Activated naive CD4-positive, alpha-beta T cell (primary cell): ENCODE results near the gene STAG1.
"Not testable (repeated sequence)": the region's sequence is repeated elsewhere in the genome, so short reads cannot be mapped to it uniquely, and the experiment has no call there.

ENCODE experiments used
- DNase-seq, 4 experiments: peaks; one replicate each; lab custom pipeline; 2025; lab: John Stamatoyannopoulos, UW

STAG1 gene

GRCh38 chr3:136645915-136646314 lies 106.3 kb downstream of the STAG1 start:
- no peak for DNase-seq

DNA sequence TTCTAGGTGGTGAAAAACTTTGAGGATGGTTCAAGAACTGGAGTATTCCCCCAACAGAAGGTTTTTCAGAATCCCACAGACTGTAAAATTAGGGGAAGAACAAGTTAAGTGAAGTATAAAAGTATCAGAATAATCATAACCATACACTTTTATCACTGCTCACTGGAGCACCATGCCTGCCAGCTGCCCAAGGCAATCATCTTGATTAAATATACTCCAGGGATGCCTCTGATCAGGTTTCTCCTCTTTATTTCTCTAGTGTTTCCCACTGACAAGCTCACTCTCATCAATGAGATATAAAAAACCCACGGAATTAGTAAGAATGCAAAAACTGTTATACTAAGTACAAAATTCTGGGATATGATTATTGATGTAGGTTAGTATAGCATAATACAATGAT lies 108.0 kb downstream of the STAG1 start:
- DNase-seq: no peak

- not testable (repeated sequence) for DNase-seq
Observed at GRCh38 chr3:136643380-136643779, 108.8 kb downstream of the STAG1 start.

- no peak for DNase-seq
Observed at GRCh38 chr3:136642711-136643110, 109.5 kb downstream of the STAG1 start.

- DNase-seq: no peak
Observed at GRCh38 chr3:136639069-136639468, 113.1 kb downstream of the STAG1 start.

GRCh38 chr3:136637176-136637575 lies 115.0 kb downstream of the STAG1 start:
- no peak for DNase-seq

DNA sequence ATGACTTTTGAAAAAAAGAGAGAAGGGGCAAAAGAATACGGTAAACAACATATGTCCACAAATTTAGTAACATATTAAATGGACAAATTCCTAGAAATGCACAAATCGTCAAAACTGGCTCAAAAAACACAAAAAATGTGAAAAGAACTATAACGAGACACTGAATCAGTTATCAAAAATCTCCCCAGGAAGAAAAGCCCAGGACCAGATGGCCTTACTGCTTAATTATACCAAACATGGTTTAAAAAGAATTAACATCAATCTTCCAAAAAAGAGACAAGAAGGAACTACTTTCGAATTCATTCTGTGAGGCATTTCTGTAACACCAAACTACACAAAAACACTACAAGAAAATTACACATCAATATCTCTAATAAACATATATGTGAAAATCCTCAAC lies 117.4 kb downstream of the STAG1 start:
- DNase-seq: no peak

DNA sequence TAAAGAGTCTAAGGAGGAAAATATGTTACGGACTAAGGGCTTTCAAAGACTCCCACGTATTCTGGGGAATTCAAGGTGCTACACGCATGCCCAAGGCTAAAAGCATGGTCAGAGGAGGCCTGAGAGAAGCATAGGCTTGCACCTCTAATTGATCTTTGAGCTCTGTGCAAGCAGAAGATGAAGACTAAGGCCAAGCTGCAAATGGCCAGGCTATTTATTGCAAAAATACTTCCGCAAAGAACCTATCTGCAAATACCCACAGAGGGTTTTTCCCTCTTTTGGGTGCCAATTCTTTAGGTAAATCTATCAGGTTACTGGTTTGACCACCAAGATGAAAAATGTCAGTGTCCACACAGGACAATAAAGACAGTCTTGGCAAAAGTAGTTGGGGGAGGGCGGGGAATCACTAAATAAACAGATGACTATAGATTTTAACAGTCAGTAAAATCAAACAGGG lies 119.5 kb downstream of the STAG1 start:
- no peak for DNase-seq

DNA sequence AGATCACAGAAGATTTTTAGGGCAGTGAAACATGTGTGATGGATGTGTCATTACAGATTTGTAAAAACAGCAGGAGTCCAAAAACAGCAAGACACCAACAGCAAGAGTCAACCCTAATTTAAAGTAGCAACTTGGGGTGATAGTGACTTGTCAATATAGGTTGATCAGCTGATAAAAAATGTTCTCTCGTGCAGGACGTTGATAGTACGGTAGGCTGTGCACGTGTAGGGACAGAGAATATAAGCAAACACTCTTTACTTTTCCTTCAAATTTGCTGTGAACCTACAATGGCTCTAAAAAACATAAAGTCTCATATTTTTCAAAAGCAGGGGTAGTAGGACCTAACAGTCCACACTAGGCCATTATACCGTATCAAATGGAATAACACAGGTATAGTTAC lies 120.8 kb downstream of the STAG1 start:
- no peak for DNase-seq

DNA sequence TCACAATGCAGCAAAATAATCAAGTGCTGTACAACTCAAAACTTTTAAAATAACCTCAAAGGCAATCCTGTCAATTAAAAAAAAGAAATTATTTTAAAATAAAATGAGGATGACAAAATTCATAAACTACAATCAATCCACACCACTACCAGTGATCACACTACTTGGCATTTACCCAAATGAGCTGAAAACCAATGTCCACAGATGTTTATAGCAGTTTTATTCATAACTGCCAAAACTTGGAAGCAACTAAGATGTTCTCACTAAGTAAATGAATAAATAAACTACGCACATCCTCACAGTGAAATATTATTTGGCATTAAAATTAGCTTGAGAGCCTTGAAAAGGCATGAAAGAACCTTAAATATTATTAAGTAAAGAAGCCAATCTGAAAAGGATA lies 121.3 kb downstream of the STAG1 start:
- DNase-seq: no peak

GRCh38 chr3:136626493-136626892 lies 125.7 kb downstream of the STAG1 start:
- no peak for DNase-seq

DNA sequence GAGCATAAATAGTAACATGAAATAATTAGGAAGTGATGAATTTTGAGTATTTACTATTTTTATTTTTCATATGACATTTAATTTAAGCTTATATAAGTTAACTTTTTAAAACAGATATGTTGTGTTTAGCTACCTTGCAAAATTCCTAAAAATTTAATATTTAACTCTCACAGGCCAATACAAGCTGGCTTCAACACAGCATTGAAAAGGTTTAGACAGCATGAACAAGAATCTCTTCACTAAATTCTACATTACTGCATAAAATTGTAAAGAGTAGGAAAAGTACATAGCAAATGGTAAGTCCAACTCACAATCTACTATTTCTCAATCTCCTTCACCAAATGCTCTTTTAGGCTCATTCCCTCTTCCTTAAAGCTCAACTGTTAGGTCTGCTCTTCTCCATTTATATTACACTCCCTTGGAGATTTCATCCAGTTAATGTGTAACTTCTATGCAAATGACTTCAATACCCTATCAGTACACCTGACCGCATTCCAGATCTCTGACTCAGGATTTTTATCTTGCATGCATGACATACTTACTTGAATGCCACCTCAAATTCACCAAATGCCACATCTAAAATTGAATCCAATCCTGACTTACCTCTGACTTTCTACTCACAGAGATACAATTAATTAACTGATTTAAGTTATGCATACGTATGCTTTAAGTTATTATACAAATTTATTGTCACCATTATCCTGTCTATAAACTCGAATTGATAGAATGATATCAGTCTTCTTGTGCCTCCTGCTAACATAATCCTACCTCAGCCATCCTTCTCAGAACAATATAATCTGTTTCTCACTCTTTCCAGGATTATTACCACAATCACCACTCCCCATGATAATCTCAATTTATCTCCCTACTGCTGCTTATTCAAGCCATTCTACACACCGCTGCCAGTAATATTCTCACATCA lies 127.0 kb downstream of the STAG1 start:
- no peak for DNase-seq

DNA sequence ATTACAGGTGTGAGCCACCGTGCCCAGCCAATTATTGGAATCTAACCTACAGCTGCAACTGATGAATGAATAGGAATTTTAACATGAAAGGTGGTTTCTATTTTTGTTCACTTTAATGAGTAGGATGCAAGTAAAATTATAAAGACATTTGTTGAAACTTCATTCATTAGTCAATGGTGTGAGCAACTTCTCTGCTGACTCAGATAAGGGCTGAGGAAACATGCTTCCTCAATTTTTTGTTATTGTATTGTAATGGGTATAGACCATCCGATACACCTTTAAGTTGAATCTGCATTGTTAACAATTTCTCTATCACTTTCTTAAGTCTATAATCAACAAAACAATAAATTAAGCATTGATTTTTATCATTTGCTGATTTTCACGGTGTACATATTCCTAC lies 127.8 kb downstream of the STAG1 start:
- no peak for DNase-seq

GRCh38 chr3:136621628-136622027 lies 130.6 kb downstream of the STAG1 start:
- no peak for DNase-seq

DNA sequence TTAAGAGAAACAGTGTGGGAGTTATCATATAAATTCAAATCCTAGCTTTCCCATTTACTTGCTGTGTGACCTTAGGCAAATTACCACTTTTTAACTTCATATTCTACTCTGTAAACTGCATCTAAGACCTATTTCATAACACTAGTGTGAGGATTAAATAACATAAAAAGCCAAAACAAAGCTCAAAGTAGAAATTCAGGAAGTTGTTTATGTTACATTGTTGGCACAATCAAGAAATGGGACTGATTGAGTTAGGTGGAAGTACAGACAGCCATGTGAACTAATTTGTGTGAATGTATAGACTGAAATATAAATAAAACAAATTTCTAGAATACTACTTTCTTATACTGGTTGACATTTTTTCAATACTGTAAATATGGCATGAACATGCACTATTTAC lies 131.7 kb downstream of the STAG1 start:
- DNase-seq: no peak

DNA sequence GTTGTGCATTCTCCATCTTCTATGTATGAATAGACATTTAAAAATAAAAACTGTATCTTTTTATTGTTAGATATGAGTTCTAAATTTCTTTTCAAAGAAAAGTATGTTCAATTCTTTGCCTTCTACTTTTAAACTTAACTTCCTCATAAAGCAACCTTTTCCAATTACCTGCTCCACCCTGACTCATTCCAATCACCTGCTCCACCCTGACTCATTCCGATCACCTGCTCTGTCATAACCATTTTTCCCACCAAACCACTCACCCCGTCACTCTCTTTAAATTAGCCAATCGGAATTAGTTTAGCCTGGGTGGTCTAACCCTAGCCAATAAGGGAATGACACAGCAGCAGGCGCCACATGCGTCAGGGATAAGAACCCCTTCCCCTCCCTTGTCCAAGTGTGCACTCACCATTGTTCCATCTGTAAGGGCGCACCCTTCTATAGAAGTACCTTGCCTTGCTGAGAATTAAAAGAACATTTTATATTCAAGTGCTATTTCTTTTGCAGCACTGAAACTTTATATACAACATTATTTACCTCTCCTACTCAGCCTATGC lies 134.1 kb downstream of the STAG1 start:
- not testable (repeated sequence) for DNase-seq

DNA sequence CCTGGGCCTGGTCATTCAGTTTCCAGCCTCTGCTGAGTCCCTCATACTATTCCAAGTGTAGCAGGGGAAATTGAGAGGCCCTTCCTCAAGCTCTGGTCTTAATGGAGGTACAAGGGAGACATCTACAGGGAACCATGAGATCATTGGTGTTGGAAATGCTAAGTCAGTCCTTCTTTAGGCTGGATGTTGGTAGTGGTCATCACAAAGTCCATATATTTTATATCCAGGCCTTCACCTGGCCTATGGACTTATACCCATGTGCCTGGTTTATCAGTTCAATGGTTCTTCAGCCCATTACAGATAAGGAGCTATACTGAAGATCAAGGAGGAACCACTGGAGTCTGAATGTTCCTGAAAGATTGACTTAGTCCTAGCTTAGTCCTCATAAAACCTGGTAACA lies 135.0 kb downstream of the STAG1 start:
- no peak for DNase-seq

DNA sequence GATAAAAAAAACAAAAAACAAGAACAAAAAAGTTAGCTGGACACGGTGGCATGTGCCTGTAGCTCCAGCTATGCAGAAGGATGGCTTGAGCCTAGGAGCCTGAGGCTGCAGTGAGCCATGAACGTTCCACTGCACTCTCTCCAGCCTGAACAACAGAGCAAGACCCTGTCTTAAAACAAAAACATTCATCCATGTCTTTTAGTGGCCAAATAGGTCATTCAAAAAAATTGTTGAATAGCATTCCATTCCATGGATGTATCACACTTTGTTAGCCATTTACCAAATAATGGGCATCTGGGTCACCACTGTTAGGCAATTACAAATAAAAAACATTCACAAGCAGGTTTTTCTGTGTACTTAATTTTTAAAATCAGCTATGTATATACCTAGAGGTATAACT lies 139.7 kb downstream of the STAG1 start:
- no peak for DNase-seq

DNA sequence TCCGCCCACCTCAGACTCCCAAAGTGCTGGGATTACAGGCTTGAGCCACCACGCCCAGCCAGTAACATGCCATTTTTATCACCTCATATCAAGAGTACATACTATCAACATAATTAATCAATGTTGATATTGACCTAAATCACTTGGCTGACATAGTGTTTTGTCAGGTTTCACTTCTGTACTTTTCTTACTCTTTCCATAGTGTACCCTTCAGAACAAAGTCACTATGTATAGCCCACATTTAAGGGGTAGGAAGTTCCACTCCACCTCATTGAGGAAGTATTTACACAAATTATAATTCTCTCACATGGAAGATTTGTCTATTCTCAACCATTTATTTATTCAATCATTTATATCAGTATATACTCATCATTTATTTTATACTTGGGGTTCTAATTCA lies 145.2 kb downstream of the STAG1 start:
- no peak for DNase-seq

DNA sequence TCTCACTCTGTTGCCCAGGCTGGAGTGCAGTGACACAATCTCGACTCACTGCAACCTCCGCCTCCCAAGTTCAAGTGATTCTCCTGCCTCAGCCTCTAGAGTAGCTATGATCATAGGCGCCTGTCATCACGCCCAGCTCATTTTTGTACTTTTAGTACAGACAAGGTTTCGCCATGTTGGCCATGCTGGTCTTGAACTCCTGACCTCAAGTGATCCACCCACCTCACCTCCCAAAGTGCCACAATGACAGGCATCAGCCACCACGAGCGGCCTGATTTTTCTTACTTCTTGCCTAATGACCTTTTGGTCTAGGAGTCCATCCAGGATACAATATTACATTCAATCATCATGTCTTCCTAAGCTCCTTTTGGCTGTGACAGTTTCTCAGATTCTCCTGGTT lies 146.0 kb downstream of the STAG1 start:
- DNase-seq: not testable (repeated sequence)

- no peak for DNase-seq
Observed at GRCh38 chr3:136604961-136605360, 147.2 kb downstream of the STAG1 start.

DNA sequence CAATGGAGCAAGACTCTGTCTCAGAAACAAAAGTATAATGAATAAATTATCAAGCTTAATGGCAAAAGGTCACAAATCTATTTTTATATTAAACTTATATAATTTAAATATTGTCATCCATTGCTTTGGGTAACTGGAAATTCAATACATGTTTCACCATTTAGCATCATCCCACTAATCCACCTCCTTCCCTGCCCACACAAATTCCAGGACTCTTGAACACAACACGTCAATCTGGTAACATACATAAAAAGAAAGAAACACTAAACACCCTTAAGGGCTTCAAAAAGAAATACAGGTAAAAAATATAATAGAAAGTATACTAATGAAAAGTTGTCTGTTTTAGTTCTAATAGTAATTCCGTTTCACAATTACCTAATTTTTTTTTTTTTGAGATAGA lies 149.4 kb downstream of the STAG1 start:
- DNase-seq: no peak

GRCh38 chr3:136595913-136596697 lies 156.1 kb downstream of the STAG1 start:
- no peak for DNase-seq
